NCI-H2029 treated with DMSO at 0.1 percent for 48 hours (cell line): ENCODE data around the gene LRRC38.

Experiments
- DNase-seq: peaks from one replicate; lab custom pipeline; 2025; lab: John Stamatoyannopoulos, UW

The LRRC38 gene

DNA sequence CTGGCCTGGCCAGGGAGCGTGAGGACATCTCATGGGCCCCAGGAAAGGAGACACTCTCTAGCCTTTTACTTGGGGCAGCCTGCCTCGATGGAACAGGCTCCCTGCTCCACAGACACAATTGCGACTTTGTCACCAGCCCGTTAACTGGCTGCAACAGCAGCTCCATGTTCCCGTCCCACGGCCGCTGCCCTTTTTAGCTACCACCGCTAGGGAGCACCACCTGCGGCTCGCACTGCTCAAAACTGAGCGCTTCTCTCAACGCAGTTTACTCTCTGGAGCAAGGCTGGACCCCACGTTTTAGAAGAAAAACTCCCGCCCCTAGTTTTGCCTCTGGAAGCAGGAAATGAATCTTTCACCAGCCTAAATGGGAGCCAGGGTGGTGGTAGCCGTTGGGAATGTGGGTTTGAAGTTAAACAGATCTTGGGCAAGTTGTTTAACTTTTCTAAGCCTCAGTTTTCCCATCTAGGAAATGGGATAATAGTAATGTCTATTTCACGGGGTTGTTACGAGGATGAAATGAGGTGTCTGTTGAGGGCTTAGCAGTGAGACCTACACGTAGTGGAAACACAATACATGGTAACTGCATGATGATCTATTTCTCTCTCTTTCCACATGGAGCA lies 3.5 kb upstream of the LRRC38 start:
- DNase-seq = no peak

DNA sequence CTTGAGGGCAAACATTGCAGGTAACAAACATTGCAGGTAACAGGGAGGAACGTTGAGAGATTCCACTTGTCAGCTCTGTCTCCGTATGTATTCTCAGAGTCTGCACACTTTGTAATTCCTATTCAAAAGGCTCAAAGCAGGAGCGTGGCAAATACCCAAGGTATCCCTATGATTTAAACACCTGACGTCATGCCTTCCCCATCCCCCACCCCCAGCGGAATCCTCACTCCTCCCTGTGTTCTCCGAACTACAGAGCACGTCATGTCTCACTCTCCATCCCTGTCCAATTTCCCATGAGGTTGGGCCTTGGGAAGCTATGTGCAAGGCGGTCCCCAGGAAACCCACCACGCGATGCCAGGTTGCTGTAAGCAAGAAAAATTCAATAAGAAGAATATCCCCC lies 2.8 kb upstream of the LRRC38 start:
- DNase-seq = no peak

DNA sequence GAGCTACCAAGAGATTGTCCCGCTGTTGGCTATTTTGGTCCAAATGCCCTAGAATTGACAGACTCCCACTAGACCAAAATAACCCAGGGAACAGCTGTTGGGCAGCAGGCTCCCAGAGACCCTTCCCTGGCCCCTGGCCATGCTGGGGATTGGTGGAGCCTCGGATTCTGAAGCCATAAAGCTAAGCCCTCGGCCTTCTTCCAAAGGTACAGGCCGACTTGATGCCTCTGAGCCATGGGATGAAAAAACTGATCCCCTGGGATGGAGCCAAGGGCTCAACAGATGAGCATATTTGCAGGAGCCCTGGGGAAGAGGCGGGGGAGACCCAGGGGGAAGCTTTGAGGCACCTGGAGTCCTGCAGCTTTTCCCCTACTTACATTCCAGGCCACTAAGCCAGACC lies 1.0 kb upstream of the LRRC38 start:
- DNase-seq = no peak

DNA sequence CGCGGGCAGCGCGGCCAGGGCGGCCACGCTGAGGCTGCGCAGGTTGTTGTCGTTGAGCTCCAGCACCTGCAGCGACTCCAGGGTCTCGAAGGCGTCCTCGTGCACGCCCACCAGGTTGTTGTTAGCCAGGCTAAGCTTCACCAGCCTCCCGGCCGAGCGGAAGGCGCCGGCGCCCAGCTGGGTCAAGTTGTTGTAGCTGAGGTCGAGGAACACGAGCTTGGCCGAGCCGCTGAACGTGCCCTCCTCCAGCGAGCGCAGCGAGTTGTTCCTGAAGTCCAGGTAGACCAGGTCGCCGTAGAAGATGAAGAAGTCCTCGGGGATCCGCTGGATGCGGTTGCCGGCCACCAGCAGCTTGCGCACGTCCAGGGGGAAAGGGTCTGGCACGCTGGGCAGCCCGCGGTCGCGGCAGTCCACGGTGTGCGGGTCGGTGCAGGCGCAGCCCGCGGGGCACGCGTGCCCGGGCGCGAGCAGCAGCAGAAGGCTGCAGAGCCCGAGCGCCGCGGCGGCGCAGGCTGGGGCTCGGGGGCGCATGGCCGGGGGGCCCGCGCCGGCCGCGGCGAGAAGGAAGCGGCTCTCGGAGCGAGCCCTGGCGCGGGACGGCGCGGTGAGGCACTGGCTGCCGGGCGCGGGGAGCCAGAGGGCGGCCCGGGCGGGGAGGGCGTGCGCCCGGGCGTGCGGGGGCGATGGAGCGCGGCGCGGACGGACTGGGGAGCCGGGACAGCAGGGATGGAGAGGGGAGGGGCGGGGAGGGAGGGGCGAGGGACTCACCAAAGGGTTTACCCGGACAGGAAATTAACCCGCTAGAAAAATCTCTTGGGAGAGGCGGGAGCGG lies 524 bp downstream of the LRRC38 start:
- no peak for DNase-seq

DNA sequence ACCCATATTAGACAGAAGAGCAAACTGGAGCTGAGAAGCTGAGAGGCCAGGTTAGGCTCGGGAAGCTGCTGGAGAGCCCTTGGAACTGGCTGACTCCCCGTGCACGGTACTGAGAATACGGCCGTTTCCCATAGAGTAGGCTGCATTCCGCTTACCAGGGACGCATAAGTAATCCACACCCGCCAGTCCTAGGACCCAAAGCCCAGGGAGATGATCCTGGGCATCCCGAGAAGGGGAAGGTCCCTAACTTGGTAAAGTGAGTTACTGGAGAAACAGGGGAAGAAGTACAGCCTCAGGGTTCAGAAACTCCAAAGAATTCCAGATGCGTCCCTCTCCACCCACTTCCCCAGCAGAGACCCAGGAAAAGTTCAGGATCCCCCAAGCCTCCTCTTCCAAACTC lies 1.3 kb downstream of the LRRC38 start:
- DNase-seq = no peak

DNA sequence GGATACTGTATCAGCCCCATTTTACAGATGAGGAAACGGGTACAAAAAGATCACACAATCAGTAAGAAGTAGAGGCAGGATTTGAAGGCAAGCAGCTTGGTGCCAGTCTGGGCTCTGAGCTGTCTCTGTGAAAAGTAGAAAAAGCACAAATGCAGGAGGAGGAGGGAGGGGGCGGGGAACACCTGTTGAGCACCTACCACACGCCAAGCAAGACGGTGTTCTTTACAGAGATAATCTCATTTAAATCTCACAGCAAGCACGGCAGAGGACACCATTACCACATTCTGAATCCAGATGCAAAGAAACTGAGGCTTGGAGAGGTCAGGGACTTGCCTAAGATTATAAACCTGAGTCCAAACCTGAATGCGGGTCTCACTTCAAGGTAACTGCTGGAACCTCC lies 3.3 kb downstream of the LRRC38 start:
- no peak for DNase-seq

DNA sequence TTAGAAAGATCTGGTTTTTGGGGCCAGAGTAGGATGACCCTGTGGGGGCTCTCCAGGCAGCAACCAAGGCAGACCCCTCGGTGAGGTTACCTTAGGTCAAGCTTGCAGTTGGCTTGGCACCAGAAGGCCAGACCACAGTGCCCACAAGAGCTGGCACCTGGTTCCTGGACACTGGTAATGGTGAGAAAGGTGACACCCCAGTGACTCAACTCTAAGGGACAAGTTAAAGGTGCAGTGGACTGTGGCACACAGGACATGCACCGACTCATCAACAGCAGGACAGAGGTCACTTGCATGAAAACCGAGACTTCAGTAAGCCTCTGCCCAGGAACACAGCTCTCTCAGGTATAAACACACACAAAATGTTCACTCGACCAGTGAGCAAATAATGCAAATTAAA lies 6.7 kb downstream of the LRRC38 start:
- DNase-seq = no peak

DNA sequence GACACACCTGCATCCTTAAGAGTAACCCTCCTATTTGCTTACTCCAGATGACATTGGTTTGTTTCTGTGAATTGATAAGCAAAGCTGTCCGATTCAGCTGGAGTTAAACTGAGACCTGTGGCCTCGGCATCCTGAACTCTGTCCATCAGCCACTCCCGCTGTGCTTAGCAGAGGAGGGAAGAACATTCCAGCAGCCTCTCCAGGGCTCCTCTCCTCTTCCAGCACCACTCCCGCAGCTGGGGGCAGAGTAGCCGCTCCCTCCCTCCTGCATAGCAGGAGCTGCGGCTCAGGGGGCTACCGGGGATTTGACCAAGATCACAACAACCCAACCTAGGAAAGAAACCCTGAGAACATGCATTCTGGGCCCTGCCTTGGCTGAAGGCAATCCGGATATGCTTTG lies 8.8 kb downstream of the LRRC38 start:
- DNase-seq = no peak

DNA sequence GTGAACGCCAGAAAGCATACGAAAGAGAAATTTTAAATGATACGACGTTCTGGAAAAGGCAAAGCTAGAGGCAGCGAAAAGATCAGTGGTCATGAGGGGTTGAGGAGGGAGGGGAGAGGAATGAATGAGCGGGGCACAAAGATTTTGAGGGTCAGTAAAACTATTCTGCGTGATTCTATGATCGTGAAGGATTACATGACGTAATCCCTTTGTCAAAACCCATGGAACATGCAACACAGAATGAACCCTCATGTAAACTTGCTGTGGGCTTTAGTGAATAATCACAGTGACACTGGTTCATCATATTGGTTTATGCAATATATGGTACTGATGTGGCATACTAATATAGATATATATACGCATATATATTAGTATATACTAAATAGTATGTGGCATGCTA lies 13.0 kb downstream of the LRRC38 start:
- no peak for DNase-seq

DNA sequence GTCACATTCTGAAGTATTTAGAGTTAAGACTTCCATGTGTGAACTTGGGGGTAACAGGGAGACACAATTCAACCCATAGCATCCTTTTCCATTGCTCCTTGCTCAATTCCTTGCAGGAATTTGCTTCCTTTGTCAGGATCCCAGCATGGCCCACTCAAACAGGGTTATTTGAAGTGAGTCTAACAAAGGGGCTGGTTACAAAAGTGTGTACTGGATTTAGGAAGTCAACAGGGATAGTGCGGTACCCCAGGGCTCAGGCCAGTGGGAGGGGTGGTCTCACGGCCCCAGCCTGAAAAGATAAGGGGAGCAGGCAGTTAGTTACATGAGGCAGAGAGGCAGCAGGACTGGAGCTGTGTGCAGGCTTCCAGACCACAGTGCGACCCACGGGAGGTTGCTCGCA lies 14.4 kb downstream of the LRRC38 start:
- DNase-seq = no peak

DNA sequence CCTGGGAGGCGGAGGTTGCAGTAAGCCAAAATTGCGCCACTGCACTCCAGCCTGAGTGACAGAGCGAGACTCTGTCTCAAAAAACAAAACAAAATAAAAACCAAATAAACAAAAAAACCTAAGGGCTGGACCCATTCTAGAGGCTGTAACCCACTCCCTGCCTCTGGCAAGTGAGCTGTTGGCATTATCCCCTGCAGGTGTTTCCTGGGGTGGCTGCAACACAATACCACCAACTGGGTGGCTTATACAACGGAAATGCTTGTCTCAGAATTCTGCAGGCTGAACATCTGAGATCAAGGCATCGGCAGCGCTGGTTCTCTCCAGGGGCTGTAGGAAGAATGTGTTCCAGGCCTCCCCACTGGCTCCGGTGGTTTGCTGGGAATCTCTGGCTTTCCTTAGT lies 15.2 kb downstream of the LRRC38 start:
- no peak for DNase-seq

DNA sequence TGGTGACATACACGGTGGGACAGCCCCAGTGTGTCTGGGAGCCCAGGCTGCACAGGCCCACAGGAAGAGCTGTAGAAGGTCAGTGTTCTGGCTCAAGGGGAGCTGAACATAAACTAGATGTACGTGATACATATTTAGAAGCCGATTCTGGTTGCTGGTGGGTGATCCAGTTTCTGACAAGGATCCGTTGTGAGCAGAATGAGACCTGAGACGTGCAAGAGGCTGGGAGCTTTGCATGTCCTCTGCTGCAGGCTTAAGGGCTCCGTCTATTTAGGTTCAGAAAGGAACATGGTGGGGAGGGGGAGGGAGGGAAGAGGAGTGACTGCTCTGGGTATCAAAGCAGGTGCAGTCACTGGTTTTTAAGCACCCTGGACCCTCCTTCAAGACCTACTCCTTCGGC lies 18.6 kb downstream of the LRRC38 start:
- no peak for DNase-seq

DNA sequence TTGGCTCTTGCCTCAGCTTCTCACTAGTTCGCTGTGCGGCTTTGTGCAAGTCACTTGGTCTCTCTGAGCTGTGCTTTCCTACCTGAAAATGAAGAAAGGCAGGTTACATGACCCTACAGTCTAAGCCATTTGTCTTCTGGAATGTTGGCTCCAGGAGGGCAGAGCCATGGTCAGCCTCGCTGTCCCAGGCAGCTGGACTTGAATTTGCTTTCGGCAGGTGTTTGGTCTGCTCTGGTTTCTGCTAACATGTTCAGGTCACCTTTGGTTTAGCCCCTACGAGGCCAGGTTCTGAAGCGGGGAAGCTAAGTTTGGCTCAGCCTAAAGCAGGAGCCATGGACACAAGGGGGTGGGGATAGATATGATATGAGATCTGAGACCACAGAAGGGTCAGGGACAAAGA lies 19.1 kb downstream of the LRRC38 start:
- DNase-seq = no peak

DNA sequence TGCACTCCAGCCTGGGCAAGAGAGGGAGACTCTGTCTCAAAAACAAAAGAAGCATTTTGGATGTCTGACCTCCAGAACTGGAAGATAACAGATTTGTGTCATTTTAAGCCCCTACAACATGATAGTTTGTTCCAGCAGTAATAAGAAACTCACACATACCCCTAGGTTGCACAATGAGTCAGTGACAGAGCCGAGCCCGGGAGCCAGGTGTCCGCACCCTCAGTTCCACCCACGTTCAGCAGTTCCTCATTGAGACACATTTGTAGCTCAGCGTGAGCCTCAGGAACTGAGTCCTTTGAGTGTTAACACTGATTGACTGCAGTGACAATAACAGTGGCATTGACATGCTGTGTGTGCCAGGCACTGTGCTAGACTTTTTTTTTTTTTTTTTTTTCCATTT lies 19.8 kb downstream of the LRRC38 start:
- no peak for DNase-seq

DNA sequence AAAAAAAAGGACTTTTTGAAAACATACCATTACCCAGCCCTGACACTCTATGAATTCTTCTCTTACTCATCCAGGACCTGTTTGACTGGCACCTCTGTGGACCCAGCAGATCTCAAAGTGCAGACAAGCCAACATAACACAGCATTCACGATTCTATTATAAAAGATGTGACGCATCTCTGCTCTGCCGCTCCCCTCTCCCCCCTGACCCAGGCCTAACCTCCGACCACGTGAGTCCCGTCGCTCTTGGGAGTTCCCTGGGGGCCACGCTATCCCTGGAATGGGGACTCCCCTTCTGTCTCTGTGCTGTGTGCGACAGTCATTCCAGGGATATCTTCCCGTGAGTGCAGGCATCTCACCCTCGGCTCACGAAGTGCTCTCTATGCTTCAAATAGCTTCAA lies 21.1 kb downstream of the LRRC38 start:
- DNase-seq = no peak

DNA sequence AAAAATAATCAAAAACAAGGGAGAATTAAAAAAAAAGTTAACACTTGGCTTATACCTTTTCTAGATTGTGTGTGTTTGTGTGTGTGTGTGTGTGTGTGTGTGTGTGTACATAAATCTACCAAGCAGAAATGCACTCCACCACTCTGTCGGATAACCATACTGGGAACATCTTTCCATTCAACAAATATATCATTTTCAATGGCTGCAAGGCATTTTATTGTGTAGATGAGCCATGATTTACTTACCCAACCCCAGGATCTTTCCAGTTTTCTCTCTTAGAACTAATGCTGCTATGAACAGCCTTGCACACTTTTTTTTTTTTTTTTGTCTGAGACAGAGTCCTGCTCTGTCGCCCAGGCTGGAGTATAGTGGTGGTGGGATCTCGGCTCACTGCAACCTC lies 25.8 kb downstream of the LRRC38 start:
- DNase-seq = no peak

DNA sequence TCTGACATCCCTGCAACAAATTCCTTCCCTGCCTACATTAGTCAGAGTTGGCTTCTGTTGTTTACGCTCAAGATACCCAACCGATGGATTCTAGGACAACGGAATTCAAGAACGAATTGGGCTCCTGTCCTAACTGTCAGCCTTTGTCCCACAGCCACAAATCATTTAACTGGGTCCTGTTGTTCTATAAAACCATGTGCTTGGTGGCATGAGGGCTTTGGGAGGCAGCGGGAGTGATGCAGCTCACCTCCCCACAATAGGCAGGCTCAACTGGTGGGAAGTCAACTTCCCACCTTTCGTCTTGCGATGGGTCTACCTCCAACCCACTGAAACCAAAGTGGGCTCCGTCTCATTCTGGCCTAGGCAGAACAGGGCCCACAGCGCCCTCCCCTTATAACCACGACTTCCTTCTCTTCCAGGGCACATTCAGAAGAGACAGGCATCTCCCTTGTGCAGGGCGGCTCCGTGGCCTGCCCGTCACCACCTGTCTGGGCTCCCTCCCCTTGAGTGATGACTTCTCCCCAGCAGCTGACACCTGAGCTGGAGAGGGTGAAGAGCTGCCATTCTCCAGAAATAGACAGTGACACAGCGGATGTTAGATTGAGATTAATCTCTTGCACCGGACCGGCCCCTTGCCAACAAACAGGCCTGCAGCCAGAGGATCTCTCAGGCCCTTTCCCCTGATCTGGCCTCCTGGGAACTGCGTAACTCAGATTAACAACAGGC lies 26.5 kb downstream of the LRRC38 start:
- DNase-seq = peak; percentile 68

DNA sequence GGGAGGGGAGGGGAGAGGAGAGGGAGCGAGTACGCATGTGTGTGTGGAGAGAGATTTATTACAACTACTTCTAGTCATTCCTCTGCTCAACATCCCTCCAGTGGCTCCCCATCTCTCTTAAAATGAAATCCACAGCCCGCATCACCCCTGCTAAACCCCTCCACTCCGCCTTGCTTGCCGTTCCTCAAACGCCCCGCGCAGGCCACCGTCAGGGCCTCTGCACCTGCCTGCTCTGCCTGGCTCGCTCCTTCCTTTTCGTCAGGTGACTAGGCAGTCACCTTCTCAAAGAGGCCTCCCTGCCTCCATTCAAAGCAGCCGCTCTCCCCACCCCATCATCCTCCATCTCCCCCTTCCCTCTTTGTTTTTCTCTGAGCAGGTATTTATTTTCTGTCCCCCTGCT lies 29.9 kb downstream of the LRRC38 start:
- no peak for DNase-seq

DNA sequence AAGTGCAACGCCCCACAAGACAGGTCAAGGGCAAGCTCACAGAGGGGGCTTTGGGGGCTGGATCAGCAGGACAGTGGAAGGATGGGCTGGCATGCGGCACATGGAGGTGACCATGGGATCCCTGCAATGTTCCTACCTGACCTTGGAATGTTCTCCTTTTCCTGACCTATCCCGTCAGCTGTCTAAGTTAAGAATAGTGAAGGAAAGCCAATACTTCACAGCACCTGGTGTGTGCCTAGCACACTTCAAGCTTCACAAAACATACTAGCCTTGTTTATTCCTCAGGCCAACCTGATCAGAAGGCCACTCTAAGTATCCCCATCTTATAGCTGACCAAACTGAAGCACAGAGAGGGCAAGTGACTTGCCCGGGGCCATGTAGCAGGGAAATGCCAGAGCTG lies 31.2 kb downstream of the LRRC38 start:
- no peak for DNase-seq

DNA sequence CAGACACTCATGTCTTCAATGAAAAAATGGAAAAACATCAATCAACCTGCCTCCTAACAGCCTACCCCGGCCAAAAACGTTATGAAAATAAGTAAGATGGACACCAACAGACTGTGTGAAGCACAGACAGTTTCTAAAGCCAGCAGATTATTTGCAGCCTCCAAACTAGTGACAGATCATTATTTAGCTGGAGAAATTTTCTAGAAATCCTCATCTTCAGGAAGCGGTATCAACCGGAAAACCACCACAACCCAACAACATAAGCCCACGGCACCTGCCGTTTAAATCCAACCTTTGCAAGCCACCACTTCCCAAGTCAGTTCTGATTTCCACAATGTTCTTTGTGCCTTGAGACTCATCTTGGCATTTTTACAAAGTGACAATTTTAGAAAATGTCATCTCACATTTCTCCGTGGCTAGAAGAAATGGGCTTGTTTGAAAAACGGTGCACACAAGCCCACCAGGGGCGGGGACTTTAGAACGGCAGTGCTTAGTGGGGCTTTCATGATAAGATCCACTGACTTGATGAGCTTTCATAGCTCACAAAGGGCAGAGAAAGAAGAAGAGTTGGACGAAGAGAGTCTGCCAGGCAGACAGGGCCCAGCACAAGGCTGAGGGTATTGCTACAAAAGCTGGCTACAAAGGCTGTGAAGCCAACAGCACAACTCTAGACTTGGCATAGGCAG lies 34.5 kb downstream of the LRRC38 start:
- no peak for DNase-seq

DNA sequence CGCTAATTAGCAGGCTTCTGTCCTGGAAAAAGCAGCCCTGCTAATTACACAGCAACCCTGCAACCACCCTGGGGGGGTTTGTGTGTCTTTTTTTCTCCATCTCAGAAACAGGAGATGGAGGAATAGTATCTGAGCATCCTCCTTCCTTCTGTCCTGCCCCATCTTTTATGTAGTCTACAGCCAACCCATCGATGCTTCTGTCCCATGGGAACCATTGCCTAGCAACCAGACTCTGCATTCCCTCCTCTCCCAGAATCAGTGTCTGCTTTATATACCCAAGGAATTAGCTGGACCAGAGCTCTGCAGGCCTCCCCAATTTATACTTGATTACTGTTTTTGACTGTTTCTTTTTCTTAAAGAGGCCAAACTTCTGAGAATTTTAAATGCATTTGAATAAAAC lies 35.1 kb downstream of the LRRC38 start:
- DNase-seq = no peak

DNA sequence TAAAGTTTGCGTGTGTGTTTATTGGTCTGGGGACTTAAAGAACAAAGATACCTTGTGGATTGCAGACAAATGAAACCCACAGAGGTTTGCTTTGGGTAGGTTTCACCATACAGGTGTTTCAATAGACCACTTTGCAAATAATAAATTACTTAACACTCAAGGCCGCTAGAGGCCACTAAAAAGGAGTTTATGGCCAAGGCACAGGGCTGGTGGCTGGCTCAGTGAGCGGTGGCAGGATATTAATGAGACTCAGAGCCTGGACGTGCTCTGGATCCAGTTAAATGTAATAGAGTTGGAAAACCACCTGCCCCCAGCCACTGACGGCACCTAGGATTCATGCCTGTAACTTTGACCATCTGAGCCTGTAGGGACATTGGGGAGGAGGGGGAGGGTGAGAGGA lies 44.5 kb downstream of the LRRC38 start:
- DNase-seq = peak; percentile 16

DNA sequence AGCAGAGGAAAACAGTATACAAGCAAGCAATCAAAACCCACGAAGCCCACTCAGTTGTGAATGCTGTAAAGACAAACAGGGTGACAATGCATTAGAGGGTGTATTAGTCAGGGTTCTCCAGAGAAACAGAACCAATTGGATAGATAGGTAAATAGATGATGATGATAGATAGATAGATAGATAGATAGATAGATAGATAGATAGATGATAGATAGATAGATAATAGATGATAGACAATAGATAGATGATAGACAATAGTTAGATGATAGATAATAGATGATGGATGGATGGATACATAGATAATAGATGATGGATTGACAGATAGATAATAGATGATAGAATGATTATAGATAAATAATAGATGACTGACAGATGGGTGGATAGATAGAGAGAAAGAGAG lies 48.3 kb downstream of the LRRC38 start:
- DNase-seq = no peak
